VCaP (cell line): ENCODE measurements around the gene HOXD10.

Experiments used
- H3K27ac ChIP-seq: fragments of 450-650 bp; 2 replicates; pipeline ENCODE4 v1.5.1; 2017
- TF ChIP-seq, protein P1 (sequence below): fragments of 450-650 bp; conservative IDR thresholded peaks from 2 replicates; pipeline ENCODE4 v1.5.1; 2017; ENCODE audit warnings: mild to moderate bottlenecking, moderate library complexity

The HOXD10 gene

DNA sequence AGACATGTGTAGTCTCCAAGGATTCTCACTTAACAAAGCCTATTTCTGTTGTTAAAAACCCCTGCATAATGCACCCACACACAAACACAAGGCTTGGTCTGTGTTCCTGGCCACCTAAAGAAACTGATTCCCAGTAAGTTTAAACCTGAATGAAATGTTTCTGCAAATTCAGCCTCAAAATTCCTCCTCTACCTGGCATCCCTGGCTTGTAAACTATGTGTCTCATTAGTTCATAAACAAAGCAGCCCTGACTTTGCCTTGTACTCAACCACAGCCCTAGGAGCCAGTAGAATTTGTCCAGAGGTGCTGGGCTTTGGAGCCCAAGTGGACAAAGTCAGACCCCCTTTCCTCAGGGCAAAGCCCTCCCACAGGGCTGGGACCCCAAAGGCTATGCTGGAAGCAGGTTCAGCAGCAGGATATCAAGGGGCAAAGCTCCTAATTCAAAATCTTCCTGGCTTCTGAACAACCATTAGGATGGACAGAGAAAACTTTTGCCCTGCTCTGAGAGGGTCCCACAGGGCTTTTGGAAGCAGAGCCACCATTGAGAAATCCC is 26.7 kb upstream of the HOXD10 start:
- TF ChIP-seq, protein P1, sequence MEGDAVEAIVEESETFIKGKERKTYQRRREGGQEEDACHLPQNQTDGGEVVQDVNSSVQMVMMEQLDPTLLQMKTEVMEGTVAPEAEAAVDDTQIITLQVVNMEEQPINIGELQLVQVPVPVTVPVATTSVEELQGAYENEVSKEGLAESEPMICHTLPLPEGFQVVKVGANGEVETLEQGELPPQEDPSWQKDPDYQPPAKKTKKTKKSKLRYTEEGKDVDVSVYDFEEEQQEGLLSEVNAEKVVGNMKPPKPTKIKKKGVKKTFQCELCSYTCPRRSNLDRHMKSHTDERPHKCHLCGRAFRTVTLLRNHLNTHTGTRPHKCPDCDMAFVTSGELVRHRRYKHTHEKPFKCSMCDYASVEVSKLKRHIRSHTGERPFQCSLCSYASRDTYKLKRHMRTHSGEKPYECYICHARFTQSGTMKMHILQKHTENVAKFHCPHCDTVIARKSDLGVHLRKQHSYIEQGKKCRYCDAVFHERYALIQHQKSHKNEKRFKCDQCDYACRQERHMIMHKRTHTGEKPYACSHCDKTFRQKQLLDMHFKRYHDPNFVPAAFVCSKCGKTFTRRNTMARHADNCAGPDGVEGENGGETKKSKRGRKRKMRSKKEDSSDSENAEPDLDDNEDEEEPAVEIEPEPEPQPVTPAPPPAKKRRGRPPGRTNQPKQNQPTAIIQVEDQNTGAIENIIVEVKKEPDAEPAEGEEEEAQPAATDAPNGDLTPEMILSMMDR = no peak

DNA sequence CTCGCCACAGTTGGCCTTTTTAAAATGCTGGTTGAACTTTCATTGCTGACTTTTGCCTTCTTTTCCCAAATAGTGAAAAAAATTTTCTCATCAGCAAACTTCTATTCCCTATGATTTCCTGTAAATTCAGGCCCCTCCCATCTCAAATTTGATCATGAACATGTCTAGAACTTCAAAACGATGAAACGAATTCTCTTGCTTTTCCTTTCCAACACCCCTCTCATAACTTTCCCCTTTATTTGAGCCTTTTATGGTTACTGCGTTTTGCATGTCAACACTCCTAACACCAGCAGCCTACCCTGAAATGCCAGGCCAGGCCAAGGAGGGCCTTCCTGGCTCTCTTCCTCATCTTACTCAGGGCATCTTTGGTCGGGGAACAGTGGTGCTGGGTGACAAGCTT is 25.7 kb upstream of the HOXD10 start:
- H3K27ac ChIP-seq = no peak overlapping the region
- TF ChIP-seq, protein P1 = no peak

More for the DNA sequence above, 26.7 kb upstream of the HOXD10 start:
- H3K27ac ChIP-seq = no peak overlapping the region

DNA sequence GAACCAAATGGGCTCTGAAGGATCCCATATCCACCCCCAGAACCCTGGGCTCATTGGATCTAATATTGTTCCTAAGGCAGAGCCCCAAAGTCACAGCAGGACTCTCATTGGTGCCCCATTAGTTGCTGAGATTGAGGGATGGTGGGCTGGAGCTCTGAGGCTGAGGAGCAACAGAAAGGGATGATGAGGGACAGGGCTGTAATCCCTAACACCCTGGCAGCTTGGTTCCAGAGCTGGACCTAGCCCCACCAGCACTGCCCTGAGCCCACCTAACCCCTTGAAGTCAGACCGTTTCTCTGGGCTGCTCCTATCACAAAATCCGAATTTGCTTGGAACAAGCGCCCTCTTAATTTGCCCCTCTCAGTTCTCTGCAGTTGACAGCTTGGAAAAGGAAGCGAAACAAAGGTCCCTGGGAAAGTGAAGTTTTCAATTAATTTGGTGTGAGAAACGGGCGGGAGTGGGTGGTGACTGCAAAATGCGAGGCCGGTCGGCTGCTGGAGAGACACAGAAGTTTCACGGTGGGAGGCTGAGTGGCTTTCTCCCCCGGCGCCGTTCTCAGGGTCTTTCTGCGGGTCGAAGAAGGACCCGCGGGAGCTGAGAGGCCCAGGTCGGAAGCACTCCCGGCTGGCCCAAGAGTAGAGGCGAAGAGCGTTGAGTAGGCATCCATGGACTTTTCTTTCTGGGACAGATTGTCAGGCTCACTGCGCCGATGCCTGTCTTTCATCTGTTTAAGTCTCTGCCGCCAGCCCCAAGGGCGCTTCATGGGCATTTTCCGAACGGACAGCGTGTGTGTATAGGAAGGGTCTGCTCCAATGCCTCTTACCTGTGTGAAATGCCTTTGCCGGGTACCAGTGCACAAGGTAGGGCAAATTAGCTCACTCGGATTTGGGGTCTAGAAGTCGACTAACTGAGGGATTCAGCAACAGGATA is 25.0 kb upstream of the HOXD10 start:
- no peak overlapping the region for H3K27ac ChIP-seq
- TF ChIP-seq, protein P1 = no peak

DNA sequence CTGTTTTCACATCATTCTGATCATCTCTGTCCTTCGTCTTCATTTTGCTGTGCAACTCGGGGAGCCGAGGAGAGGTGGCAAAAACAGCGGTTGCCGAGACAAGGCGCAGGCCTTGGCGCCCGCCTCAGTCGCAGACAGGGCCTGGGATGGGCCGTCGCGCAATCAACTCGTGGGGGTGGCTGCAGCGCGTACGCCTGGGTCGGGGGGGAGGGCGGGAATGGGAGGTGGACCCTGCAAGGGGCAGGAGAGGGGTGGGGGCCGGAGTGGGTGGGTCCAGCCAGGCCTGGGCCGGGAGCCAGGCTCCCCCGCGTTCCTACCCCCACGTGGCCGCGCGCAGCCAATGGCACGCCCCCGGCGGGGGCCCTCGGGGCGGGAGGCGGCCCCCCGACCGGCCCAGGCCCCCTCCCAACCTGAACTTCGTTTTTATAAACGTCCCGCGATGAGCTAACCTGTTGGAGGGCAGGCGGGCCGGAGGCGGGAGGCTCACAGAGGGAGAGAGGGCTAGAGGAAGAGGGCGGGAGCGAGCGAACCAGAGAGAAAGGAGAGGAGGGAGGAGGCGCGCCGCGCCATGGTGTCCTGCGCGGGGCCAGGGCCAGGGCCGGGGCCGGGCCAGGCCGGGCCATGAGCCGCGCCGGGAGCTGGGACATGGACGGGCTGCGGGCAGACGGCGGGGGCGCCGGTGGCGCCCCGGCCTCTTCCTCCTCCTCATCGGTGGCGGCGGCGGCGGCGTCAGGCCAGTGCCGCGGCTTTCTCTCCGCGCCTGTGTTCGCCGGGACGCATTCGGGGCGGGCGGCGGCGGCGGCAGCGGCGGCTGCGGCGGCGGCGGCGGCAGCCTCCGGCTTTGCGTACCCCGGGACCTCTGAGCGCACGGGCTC is 24.1 kb upstream of the HOXD10 start, which contains the start of gene HOXD13:
TSS of gene HOXD13 (plus strand) at position 452 of the 875 bp plus-strand sequence. CDS start at position 622, 170 bp downstream.
- TF ChIP-seq, protein P1 = no peak
- peak within 1 kb of the TSS; percentile 73 for H3K27ac ChIP-seq

DNA sequence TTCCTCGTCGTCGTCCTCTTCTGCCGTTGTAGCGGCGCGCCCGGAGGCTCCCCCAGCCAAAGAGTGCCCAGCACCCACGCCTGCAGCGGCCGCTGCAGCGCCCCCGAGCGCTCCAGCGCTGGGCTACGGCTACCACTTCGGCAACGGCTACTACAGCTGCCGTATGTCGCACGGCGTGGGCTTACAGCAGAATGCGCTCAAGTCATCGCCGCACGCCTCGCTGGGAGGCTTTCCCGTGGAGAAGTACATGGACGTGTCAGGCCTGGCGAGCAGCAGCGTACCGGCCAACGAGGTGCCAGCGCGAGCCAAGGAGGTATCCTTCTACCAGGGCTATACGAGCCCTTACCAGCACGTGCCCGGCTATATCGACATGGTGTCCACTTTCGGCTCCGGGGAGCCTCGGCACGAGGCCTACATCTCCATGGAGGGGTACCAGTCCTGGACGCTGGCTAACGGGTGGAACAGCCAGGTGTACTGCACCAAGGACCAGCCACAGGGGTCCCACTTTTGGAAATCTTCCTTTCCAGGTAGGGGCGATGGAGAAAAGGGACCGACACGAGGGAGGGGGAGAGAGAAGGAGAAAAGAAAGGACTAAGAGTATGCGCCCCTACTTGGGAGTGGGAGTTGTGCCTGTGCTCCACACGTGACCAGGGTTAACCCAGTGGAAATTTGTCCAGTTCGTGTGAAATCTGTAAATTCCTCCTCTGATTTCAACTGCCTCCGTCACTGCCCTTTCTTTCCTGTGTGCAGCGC is 23.3 kb upstream of the HOXD10 start:
- H3K27ac ChIP-seq = peak overlapping the region; percentile 73
- TF ChIP-seq, protein P1 = peak; percentile 66

DNA sequence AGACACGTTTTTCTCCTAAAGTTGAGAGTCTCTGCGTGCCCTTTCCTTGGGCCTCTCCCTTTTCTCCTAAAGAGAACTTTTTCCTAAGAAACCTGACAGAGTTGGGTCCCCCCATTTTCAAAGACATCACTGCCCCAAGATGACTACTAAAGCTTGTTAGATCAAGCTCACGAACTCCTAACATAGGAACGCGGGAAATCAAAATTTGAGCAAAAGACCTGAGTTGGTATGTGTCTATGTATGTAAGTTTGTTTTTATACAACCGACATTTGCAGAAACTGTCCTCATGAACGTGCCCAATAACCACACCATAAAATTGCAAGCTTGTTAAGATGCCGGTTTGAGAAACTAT is 22.7 kb upstream of the HOXD10 start:
- H3K27ac ChIP-seq = no peak overlapping the region
- TF ChIP-seq, protein P1 = no peak
